Astrocyte of the hippocampus (primary cell): ENCODE measurements around the gene SGSM2.
A peak's percentile ranks its signal among the peaks of the same experiment; 100 is the strongest.
"Not testable (repeated sequence)": the region's sequence is repeated elsewhere in the genome, so short reads cannot be mapped to it uniquely, and the experiment has no call there.

ENCODE experiments used
- DNase-seq: peaks from one replicate; pipeline ENCODE4 v3.0.0; 2011; ENCODE audit warnings: low read depth, low spot score

SGSM2 gene, protein sequence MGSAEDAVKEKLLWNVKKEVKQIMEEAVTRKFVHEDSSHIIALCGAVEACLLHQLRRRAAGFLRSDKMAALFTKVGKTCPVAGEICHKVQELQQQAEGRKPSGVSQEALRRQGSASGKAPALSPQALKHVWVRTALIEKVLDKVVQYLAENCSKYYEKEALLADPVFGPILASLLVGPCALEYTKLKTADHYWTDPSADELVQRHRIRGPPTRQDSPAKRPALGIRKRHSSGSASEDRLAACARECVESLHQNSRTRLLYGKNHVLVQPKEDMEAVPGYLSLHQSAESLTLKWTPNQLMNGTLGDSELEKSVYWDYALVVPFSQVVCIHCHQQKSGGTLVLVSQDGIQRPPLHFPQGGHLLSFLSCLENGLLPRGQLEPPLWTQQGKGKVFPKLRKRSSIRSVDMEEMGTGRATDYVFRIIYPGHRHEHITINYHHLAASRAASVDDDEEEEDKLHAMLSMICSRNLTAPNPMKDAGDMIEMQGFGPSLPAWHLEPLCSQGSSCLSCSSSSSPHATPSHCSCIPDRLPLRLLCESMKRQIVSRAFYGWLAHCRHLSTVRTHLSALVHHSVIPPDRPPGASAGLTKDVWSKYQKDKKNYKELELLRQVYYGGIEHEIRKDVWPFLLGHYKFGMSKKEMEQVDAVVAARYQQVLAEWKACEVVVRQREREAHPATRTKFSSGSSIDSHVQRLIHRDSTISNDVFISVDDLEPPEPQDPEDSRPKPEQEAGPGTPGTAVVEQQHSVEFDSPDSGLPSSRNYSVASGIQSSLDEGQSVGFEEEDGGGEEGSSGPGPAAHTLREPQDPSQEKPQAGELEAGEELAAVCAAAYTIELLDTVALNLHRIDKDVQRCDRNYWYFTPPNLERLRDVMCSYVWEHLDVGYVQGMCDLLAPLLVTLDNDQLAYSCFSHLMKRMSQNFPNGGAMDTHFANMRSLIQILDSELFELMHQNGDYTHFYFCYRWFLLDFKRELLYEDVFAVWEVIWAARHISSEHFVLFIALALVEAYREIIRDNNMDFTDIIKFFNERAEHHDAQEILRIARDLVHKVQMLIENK

DNA sequence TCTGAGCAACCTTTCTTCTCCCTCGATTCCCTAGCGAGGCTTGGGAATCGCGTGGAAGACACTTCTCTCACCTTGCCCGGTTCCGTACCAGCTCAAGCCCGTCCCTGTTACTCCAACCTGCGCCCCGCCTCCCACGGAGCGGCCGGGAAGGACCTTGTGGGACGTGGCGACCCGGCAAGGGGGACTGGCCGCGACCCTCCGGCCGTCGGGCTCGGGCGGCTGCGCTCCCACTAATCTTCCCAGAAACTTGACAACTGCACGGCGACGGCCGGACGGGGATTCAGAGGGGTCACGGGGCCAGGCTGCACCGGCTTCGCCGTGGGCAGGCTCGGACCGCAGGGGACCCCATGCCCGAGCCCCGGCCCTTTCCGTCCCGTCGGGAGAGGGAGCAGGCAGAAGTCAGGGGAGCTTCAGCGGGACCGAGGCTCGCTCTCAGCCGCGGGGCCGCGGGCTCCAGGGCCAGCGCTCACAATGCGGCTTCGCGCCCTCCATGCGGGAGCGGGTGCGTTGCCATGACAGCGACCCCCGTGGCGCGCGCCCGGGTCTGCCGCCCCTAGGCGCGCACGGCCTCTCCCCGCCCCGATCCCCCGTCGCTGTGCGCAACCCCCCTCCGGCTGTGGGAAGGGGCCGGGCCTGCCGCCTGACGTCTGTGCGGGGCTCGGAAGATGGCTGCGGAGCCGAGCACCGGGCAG, at the start of gene SGSM2:
Gene SGSM2, plus strand, starts transcription at position 650 of the 692 bp plus-strand sequence. CDS start 188 bp downstream, outside the sequence.
- DNase-seq = peak; percentile 82

DNA sequence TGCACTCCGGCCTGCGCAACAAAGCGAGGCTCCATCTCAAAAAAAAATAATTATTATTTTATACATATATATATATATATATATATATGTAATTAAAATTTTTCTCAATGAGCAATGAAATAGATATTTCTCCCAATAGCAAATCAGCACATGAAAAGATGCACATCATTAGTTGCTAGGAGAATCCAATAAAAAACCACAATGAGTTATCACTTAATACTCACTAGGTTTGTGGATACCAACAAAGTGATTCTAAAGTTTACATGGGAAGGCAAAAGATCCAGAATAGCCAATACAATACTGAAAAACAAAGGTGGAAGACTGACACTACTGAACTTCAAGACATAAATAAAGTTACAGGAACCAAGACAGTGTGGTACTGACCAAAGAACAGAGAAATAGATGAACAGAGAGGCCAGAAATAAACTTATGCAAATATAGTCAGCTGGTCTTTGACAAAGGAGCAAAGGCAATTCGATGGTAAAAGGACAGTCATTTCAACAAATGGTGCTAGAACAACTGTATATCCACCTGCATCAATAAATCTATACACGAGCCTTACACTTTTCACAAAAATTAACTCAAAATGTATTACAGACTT, 47.3 kb upstream of the SGSM2 start:
- no peak for DNase-seq

DNA sequence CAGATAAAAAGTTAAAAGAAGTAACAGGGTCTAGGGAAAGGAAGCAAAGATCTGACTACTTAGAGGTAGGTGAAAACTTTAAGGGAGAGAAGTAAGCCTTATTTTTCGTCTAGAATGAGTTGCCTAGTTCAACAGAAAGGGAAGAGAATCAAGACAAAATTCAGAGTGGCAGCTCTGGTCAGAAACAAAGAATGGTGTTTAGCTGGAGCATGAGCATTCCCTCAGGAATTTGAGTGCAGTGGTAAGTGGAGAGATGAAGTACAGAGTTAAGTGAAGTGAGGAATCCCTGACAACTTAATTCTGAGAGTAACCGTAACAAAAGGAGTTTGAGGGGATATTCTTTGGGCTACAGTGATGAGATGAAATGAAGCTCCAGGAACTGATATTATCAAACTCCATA, 45.2 kb upstream of the SGSM2 start:
- peak; percentile 83 for DNase-seq

DNA sequence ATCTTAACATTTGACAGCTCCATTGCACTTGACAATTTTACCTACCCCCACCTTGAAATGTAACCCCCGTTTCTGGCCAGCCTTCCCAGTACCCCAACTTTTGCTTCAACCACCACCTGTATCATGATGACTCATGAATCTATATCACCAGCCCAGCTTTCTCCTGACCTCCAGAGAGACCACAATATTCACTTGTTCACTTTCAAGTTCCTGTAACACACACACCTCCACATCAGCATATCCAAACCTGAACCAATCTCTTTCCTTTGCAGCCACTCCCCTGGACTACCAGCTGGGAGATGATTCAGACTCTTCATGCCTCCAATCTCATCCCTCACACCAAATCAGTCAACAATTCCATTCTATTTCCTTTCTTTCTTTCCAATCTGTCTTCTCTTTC, 41.7 kb upstream of the SGSM2 start:
- no peak for DNase-seq

DNA sequence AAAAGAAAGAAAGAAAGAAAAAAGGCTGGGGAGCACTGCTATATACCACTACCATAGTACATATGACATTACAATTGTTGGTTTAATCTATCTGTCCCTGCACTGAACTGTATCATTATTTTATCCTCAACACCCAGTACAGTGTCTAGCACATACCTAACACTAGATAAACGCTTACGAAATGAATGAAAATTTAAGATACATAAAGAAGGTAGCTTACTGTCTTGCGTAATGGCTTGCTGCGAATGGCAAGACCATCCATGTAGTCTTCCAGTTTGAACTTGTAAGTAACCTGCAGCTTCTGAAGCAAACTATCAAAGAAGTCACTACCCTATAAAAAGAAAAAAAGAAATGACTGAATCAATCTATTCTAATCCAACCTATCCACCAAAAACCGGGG, 40.3 kb upstream of the SGSM2 start:
- no peak for DNase-seq

DNA sequence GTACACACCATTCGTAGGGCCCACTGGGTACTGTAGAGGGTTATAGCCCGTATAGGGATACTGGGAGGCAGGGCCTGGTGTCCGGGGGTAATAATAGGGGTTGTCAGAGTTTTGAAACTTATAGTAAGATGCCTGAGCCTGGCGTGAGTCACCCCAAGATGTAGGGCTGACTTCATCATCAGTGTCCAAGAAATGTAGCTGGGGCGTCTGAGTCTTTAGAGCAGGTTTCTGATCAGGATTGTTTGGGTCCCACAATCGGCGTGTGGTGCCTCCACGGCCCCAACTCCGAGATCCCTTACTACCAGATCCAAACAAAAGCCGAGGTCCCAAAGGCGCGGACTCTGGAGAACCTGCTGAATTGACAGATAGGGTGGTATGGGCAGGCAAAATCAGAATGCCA, 38.2 kb upstream of the SGSM2 start:
- DNase-seq = no peak

DNA sequence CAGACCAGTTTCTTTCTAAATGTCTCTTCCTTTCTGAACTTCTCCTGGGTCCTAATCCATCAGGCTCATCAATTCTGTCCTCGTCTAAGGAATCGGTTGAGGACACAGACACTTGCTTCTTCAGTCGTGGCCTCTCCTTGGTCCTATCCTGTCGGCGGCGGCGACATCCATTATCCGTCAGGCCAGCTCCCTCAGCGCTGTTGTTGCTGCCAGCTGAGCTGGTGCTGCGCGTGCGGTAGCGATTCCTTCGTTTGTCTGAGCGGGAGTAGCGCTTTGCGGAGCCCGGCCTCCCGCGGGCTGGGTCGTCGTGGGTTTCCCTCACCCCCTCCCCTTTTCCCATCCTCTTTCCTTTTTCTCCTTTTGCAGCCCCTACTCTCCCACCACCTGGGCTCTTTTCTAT, 37.5 kb upstream of the SGSM2 start:
- no peak for DNase-seq

DNA sequence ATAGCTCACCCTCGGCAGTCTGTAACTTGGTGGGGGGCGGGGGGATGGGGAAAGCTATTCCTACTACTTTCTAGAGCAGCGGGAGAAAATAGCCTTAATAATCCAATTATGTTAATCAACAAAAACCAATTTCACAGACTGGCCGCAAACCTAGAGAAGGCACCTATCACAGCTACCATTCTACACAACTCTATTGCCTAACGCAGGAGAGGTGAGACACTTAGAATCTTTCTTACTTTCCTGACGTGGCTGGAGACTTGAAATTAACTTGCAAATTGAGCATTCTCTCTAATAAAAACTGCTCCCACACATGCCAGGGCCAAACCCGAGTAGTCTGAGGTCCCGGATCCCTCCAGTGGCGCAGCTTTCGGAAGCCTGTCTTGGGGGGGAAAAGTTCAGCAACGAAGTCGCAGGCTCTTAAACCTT, 34.5 kb upstream of the SGSM2 start:
- no peak for DNase-seq

DNA sequence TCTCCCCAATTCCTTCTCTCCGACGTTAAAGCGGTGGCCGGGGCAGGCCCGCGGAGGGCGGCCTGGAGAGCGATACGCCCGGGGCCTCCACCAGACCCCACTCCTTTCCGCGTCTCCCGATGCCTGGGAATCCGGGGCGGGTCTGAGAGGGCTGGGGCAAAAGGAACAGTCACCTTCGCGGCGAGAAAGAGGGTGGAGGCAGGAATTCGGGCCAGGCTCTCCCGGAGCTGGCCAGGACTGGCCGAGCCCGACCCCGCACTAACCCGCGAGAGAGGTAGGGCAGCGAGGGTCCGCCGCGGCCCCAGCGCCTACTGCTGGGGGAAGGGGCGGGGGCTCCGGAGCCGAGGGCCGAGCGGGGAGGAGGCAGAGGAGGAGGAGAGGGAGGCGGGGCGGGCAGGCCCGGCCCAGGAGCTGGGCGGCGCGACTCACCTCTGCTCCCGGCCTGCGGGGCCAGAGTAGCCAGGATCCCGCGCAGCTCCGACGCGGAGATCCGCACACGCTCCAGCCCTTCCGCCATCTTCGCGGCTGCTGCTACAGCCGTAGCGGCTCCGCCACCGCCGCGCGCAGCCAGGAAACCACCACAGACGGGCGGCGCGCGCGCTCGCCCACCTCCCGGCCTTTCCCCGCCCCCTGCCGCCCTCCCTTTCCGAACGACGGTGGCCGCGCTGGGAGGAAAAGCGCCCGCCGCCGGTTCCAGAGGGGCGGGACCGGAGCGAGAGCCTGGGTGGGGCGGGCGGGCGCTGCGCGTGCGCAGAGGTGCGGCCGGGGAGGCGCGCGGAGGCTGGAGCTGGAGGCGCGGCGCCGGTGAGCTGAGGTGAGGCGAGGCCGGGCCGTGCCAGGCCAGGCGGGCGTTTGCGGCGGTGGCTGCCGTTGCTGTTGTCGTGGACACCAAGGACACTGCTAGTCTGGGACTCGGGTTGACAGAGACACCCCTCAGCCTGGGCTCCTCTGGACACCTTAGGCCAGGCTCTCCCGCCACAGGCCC, 33.8 kb upstream of the SGSM2 start, which contains the start of the genes SMG6 and SRR:
Gene SMG6, minus strand, starts transcription at position 582 of the 985 bp plus-strand sequence. Its CDS starts 65 bp downstream, at position 517.
Gene SRR, plus strand, starts transcription at position 747 of the 985 bp plus-strand sequence. CDS start 11,611 bp downstream, outside the sequence.
- DNase-seq = peak; percentile 98

DNA sequence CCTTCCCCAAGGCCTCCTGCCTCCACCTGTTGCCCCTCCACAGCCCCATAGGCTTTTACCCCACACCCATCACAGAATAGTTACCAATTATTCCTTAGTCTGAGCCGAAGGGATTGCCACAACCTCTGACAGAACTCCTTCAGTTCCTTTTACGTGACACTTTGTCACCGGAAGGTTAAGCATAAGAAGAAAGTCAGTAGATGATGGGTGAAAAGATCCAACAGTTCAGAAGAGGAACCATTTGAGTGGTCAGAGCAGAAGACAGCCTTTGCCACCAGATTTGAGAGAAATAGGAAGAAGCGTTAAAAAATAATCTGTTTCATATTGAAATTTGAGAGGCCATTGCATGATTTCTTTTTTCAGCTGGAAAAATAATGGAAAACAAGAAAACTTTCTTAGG, 32.4 kb upstream of the SGSM2 start:
- DNase-seq = no peak

DNA sequence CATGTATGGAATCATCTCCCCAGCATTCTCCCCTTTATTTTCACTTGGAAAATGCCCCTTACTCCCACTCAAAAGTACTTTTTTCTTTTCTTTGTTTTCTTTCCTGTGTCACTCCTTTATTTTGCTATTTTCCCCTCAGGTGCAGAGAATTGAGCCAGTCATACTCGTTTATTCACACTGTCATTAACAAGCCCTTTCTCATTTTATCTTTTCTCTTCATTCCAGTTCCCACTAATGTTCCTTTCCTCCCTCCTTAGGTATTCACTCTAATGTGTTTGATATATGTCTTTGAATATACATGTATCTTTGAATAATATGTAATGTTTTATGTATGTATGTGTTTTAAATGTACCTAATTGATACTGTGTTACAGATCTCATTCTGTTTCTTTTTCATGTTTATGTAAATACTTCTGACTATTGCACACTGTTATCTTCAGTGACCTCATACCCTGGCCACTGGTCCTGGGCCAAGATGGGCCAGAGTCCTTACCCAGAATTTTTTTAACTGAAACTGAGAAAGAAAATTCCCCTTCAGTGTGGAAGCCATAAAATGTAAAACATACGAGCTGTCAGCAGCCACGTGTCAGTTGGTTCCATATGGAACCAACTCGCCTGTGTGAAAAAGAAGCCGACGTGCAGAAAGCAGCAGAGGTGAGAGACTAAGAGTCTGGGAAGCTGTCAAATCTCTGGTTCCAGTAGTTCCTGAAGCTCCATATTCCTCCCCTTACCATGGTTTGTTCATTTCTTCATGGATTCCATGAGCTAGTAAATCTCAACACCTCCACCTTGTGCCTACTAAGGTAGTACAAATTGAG, 27.8 kb upstream of the SGSM2 start:
- peak; percentile 44 for DNase-seq

DNA sequence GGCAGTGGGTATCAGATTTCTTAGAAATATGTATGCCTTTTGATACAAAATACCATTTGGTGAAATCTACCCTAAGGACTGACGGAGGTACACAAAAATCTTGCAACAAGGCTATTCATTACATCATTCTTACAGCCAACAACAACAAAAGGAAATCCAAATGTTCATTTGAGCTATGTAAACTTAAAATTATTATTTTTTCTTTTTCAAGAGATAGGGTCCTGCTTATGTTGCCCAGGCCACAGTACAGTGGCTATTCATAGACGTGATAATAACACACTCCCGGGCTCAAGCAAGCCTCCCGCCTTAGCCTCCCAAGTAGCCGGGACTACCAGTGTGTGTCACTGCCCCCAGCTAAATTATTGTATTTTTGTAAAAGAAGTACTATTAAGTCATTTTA, 24.6 kb upstream of the SGSM2 start:
- no peak for DNase-seq

DNA sequence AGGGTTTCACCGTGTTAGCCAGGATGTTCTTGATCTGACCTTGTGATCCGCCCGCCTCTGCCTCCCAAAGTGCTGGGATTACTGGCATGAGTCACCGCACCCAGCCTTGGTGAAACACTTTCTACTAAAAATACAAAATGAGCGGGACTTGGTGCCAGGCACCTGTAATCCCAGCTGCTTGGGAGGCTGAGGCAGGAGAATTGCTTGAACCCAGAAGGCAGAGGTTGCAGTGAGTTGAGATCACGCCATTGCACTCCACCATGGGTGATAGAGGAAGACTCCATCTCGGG, 20.4 kb upstream of the SGSM2 start:
- DNase-seq = not testable (repeated sequence)

DNA sequence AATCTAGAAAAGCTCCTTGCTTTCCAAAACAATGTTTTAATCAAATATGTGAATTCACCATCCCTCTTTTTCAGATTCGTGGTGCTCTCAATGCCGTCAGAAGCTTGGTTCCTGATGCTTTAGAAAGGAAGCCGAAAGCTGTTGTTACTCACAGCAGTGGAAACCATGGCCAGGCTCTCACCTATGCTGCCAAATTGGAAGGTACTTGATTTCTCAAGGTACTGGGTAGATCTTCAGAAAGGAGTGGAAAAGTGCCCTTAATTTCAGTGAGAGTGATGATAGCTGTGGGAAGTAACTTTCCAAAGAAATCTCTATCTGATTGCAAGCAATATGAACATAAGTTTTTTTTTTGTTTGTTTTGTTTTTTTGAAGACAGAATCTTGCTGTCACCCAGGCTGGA, 19.5 kb upstream of the SGSM2 start:
- DNase-seq = no peak

DNA sequence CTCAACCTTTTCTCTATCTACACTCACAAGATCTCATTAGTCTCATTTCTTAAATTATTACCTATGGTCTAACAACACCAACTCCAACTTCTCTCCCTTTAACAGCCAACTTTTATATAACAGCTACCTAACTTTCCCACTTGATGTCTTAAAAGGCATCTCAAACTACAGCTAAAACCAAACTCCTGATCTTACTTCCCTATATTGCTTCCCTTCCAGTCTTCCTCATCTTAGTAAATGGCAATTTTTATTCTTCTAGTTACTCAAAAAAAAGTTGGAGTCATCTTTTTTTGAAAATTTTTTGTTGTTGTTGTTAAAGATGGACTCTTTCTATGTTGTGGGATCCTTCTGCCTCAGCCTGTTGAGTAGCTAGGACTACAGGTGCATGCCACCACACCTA, 18.2 kb upstream of the SGSM2 start:
- DNase-seq = no peak

DNA sequence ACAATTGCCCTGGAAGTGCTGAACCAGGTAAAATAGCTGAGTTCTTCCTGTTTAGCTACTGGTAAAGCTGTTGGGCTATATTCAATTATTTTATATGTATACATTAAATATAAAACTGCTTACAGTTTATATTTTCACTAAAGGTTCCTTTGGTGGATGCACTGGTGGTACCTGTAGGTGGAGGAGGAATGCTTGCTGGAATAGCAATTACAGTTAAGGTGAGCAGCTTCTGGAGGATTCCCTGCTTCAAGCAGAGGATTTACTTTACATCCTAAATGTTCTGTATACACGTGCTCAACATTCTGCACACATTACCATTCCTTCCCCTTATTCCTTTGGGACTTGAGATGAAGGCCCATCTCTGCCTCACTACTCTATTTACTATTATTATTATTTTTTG, 15.9 kb upstream of the SGSM2 start:
- no peak for DNase-seq

DNA sequence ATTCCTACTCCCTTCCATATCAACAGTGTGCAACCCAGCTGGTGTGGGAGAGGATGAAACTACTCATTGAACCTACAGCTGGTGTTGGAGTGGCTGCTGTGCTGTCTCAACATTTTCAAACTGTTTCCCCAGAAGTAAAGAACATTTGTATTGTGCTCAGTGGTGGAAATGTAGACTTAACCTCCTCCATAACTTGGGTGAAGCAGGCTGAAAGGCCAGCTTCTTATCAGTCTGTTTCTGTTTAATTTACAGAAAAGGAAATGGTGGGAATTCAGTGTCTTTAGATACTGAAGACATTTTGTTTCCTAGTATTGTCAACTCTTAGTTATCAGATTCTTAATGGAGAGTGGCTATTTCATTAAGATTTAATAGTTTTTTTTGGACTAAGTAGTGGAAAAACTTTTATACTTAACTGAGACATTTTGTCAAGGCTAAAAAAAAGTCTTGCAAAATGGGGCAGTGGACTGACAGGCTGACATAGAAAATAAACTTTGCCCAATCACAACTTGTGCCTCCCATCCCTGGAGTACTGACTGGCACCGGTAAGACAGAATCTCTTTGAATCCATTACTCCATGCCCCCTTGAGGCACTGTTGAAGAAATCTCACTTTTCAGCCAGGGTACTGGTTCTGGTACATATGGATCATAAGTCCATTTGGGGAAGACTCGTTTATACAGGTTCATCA, 13.5 kb upstream of the SGSM2 start:
- DNase-seq = no peak

DNA sequence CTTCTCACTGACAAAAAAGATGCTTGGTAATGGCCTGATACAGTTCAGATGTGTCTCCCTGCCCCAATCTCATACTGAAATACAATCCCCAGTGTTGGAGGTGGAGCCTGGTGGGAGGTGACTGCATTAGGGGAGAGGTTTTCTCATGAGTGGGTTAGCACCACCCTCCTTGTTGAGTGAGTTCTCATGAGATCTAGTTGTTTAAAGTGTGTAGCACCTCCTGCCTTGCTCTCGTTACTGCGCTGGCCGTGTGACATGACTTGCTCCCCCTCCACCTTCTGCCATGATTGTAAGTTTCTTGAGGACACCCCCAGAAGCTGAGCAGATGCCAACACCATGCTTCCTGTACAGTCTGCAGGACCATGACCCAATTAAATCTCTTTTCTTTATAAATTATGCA, 6.0 kb upstream of the SGSM2 start:
- DNase-seq = no peak
